NCI-H1417 (cell line): ENCODE measurements around the gene COX6B2.
A peak's percentile ranks its signal among the peaks of the same experiment; 100 is the strongest.

Experiments used
- DNase-seq, 3 experiments: peaks; one replicate each; lab custom pipeline; 2025; lab: John Stamatoyannopoulos, UW

The COX6B2 gene

DNA sequence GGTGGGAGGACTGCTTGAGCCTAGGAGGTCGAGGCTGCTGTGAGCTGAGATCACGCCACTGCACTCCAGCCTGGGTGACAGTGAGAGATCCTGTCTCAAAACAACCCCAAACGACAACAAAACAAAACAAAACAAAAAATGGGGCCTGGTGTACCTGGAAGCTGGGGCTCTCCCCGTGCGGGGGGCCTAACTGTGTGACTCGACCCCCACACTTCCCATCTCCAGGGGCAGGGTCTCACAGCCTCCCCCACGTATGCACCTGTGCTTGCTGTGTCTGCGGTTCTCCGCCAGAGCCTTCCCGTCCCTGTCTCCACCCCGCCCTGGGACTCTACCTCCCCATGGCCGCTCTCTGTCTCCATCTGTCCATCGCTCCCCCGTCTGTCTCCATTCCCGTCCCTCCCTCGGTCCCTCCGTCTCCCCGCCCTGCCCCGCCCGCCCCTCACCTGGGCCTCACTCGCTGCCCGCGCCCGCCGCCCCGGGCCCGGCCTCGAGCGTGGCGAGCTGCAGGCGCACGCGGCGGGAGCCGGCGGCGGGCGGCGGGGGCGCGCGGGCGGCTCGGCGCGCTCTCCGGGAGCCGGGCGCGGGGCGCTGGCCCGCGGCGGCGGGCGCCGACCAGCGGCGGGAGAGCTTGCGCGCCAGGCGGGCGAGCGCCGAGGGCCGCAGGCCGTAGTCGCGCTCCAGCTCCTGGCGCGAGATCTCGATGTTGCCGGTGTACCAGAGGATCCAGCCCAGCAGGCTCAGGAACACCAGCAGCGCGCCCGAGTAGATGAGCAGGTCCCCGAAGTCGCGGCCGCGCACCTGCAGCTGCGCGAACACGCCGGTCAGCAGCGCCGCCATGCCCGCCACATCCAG is 29.0 kb upstream of the COX6B2 start:
- peak; percentile 68 to 75 (median 74) for DNase-seq

DNA sequence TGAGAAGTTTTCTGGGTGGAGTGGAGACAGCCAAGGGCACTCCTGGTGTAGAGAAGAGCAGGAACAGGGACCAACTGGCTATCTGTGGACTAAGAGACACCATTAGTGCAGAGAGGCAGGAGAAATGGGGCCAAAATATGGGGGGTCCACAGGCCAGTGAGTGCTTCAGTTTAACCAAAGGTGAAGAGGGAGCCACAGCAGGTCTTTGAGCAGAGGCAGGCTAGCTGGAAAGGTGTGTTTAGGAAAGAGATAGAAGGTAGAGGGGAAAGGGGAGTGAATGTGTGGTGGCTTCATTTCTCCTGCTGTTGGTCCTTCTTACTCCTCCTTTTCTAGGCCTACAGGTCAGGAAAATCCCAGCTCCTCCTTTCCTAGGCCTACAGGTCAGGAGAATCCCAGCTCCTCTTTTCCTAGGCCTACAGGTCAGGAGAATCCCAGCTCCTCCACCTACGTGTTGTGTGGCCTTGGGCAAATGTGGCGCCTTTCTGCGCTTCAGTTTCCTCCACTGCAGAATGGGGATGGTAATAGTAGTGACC is 28.1 kb upstream of the COX6B2 start:
- DNase-seq: no peak

DNA sequence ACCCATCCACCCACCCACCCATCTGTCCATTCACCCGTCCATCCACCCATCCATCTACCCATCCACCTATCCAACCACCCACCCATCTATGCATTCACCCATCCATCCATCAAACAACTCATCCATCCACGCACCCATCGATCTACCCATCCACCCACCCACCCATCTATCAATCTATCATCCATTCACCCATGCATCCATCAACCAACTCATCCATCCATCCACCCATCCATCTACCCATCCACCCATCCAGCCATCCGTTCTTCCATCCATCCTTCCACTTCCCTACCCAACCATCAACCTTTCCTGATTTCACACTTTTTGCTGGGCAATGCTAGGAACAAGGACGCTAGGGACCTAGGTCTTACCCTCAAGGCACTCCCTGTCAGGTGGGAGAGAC is 27.5 kb upstream of the COX6B2 start:
- no peak for DNase-seq

- no peak for DNase-seq
These were observed 24.7 kb upstream of the COX6B2 start for GRCh38 chr19:55379174-55379573.

DNA sequence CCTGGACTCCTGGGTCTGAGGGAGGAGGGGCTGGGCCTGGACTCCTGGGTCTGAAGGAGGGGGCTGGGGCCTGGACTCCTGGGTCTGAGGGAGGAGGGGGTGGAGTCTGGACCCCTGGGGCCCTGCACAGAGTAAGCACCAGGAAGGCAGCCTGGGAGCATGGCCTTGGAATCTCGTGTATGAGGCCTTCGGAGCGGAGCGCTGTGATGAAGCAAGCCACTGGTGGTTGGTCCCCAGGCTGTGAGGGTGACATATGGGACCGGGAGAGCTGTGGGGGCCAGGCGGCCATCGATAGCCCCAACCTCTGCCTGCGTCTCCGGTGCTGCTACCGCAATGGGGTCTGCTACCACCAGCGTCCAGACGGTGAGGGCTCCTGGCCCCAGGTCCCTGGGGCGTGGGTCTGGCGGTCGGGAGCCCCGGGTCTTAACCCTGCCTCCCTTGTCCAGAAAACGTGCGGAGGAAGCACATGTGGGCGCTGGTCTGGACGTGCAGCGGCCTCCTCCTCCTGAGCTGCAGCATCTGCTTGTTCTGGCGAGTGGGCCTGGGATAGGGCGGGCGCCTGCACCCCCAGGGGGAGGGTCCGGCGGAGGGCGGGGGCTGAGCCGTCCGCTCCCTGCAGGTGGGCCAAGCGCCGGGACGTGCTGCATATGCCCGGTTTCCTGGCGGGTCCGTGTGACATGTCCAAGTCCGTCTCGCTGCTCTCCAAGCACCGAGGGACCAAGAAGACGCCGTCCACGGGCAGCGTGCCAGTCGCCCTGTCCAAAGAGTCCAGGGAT is 23.0 kb upstream of the COX6B2 start:
- DNase-seq: no peak

DNA sequence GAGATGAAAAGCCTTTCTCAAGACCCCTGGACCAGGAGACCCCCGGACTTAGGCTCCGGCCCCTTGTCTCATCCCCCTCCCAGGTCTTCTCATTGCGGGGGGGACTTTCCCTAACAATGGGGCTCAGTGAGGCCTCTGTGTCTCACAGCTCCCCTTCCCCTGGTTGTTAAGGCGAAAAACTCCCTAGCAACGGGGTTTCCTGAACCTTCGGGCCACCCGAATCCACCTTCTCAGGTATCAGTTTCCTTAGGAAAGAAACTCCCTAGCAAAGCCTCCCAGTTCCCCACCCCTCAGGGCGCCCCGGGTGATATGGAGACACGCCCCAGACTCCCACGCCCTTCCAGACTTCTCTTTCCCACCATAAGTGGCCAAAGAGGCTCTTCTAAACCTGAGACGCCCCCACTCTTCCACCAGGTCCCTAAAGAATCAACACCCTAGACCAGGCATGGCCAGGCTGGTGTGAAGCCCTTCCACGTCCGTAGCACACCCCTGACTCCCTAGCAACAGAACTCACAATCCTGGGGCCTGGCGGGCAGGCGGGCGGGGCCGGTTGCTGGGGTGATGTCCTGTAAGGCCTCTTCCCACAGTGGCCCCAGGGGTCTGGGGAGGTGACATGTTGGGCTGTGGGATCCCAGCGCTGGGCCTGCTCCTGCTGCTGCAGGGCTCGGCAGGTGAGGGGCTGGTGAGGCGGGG is 21.9 kb upstream of the COX6B2 start, which contains the start of gene TMEM190:
Gene TMEM190 (plus strand): TSS at position 586 of the 693 bp plus-strand sequence. CDS start 28 bp downstream, at position 614.
- no peak for DNase-seq

- DNase-seq: no peak
These were observed 19.7 kb upstream of the COX6B2 start for GRCh38 chr19:55373993-55374757.

DNA sequence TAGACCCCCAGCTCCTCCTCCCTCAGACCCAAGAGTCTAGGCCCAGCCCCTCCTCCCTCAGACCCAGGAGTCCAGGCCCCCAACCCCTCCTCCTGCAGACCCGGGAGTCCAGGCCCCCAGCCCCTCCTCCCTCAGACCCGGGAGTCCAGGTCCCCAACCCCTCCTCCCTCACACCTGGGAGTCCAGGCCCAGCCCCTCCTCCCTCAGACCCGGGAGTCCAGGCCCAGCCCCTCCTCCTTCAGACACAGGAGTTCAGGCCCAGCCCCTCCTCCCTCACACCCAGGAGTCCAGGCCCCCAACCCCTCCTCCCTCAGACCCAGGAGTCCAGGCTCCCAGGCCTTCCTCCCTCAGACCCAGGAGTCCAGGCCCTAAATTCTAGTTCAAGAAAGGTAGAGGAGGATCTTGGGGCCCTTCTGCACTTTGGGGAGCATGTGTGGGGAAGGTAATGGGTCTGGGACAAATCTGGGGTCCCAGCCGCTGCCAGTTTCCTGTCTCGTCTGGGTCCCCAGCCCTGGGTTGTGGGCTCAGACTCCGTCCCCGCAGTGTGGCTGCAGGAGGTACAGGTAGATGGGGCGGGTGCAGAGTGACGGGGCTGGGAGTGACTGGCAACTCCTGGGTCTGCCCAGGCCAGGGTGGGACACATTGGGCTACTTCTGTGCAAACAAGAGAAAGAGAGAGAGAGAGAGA is 18.9 kb upstream of the COX6B2 start:
- DNase-seq: no peak

DNA sequence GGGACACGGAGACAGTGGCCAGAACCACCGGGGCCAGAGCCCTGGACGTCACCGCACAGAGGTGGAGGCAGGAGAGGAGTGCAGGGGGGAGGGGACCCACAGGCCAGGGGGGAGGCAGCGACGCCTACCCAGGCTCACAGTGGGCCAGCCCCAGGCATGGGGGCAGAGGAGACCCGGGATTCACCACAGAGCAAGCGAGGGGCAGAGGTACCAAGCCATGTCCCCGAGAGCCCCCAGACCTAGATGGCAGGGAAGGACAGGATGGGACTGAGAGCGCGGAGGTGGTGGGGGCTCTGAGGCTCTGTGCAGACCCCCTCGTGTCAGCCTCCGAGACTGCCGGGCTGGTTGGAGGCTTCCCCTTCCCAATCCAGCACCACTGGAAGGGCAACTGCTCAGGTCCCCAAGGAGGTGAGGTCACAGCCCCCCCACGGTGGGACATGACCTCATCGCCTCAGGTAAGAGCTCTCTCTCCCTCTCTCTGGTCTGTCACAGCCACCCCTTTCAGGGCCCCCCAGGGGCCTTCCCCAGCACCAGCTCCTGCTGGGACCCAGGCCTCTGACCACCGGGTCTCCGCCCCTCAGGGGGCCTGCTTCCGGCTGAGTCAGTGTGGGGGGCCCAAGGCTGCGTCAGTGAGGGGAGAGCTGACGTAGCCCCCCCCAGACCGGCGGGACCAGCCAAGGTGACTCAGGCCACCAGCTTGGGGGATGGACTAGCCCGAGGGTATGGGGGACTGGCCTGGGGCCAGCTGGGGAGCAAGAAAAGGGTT is 18.0 kb upstream of the COX6B2 start:
- no peak for DNase-seq

DNA sequence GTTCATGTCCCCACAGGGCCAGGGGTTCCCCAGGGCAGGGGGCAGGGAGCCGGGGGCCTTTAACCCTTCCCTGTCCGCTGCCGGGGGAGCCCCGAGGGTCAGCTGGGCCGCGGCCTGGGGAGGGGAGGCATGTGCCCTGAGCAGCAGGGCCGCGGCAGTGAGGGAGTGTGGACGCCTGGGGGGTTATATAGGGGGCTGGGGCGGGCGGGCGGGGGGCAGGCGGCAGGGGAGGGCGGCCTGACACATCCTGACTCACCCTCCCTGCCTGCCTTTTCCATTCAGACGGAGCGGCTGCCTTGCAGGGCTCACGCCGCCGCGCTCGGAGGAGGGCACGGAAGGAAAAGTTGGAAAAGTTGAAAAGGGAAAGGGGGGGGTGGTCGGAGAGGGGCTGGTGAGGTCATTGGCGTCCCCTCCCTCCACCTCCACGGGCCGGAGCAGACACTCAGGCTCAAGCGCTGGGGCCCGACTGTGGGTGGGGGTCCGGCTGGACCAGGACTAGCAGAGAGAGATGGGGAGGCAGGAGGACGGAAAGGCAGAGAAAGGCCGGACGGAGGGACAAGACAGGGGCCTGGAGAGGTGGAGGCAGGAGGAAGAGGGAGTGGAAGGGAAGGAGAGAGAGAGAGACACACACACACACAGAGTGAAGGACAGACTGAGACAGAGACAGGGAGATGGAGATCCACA is 15.9 kb upstream of the COX6B2 start, which contains the start of gene IL11:
Gene IL11 (minus strand): TSS at position 159 of the 684 bp plus-strand sequence. CDS start 153 bp downstream, at position 6.
- no peak for DNase-seq

DNA sequence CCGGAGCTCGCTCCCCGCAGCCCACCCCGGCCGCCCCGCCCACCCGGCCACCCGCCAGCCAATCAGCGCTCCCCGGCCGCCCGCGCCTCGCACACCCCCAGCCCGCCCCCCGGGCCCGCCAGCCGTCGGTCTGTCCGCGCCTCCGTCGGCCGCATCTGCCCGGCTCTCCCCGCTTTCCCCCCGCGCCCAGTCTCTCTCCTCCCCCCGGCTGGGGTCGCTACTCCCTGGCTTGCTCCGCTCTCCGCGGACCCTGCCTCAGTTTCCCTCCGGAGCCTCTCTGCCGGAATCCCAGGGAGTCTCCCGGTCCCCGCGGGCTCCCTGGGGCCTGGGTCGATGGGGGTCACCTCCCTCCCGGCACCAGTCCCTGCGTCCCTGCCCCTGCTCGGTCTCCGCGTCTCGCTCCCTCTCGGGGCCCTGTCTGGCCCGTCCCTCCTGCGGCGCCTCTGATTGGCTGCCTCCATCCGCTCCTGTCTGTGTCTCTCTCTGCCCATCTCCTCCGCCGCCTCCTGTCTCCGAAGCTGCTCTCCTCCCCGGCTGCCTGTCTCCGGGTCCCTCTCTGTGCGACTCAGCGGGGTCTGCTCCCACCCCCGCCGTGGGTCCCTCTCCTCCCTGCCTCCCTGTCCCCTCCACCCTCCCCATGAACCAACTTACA is 15.3 kb upstream of the COX6B2 start:
- peak in 2 of 3 experiments; percentile 59 to 66 for DNase-seq

- DNase-seq: peak in 1 of 3 experiments; percentile 28
These were observed 14.4 kb upstream of the COX6B2 start for GRCh38 chr19:55368701-55369563.

GRCh38 chr19:55368106-55368505 is 13.6 kb upstream of the COX6B2 start:
- no peak for DNase-seq

- DNase-seq: no peak
These were observed 12.3 kb upstream of the COX6B2 start for GRCh38 chr19:55366790-55367189.

- no peak for DNase-seq
These were observed 11.4 kb upstream of the COX6B2 start for GRCh38 chr19:55365964-55366363.

- no peak for DNase-seq
These were observed 10.7 kb upstream of the COX6B2 start for GRCh38 chr19:55365245-55365644.

DNA sequence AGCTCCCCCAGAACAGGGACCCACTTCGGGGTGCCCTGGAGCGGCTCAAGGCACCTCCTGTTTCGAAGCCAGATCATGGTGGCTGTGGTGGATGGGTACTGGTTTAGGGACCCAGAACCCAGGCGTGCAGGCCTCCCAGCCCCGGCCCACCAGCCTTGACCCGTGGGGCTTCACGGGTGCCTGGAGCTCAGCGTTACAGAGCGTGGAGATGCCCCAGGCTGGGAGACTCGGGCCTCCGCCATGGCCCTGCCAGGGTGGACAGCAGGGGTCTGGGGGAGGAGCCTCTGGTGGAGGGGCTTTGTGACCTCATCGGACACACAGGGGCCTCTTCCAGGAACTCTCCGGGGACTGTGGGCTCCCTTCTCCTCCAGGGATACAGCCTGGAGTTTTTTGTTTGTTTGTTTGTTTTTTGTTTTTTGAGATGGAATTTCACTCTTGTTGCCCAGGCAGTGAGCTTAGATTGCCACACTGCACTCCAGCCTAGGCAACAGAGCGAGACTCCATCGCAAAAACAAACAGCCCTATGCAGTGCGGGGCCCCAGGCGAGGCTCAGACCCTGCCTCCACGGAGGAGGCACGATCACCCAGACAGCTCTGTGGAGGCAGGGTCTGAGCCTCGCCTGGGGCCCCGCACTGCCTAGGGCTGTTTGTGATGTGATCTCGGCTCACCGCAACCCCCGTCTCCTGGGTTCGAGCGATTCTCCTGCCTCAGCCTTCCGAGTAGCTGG is 8.6 kb upstream of the COX6B2 start, which contains the start of gene GARIN5B:
Gene GARIN5B (minus strand): TSS at position 271 of the 727 bp plus-strand sequence. CDS start 194 bp downstream, at position 77.
- no peak for DNase-seq
